Hair follicle dermal papilla cell (primary cell): Measurements from ENCODE around the gene MROH7. TPM values are rescaled to one million over a fixed set of nuclear protein-coding genes. Genes with fewer than 3 reads are reported as not detected.

ENCODE experiments used
- total RNA-seq: library from RNA; depleted of rRNA; stranded (reverse); fragments of >200 nt; gene quantifications from 2 replicates; pipeline ENCODE4 v1.2.3, GENCODE V29; 2012

The MROH7 gene
- total RNA-seq, result 0.49 and 0.65 TPM in 2 replicates

GRCh38 chr1:54640863-54641836, at the start of gene MROH7:
MROH7 (plus strand) TSS chr1:54641786; CDS start chr1:54652927, 11,141 bp downstream.

GRCh38 chr1:54623216-54624007, 18.2 kb upstream of the MROH7 start, which contains the start of gene FAM151A:
FAM151A (minus strand) TSS chr1:54623525; CDS start chr1:54623395, 130 bp downstream.

GRCh38 chr1:54715493-54716298, 74.1 kb downstream of the MROH7 start, which contains the start of gene TTC4:
TTC4 (plus strand) TSS chr1:54715861; CDS start chr1:54715909, 48 bp downstream.

Other genes with a start within 250 kb of the MROH7 start
- 19.8 and 25.2 TPM in 2 replicates for gene SSBP3, start 235.4 kb upstream of the MROH7 start, total RNA-seq
- gene ACOT11, start 93.6 kb upstream of the MROH7 start, total RNA-seq, result 5.2 and 6.8 TPM in 2 replicates
- not detected in 2 replicates for gene FAM151A, start 18.3 kb upstream of the MROH7 start, total RNA-seq
- 19.8 and 23.3 TPM in 2 replicates for gene TTC4, start 74.1 kb downstream of the MROH7 start, total RNA-seq
- gene PARS2, start 122.7 kb downstream of the MROH7 start, total RNA-seq, result 4.7 and 4.9 TPM in 2 replicates
- not detected in 2 replicates for gene TTC22, start 159.5 kb downstream of the MROH7 start, total RNA-seq
- gene DHCR24, start 245.4 kb downstream of the MROH7 start, total RNA-seq, result 295 and 499 TPM in 2 replicates